ENCODE results near the gene CYS1. TPM values are rescaled to one million over a fixed set of nuclear protein-coding genes. Genes with fewer than 3 reads are reported as not detected.

Gene CYS1
- polyA plus RNA-seq, 1 donor from 2014 or later: not detected

DNA sequence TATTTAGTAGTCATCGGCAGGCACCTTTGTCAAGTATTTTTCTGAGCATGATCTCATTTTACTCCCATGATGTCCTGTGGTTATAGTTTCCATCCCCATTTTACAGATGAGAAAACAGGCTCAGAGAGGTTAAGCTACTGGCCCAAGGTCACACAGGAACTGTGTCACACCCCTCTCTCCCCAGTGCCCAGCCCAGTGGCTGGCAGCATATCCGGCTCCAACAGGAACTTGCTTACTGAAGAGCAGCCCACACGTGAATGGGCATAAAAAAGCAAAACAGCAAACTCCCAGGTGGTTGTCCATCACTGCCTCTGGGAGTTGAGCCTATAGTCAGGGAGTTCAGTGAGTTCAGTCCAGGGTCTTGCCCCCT lies 45.2 kb downstream of the CYS1 start:
- H3K27me3 ChIP-seq (ENCODE audit: insufficient read depth, low read depth, low read length): no peaks in the 10 kb centered on the region
- H3K36me3 ChIP-seq (ENCODE audit: insufficient read depth, low read length): no peaks in the 10 kb centered on the region
- H4K20me1 ChIP-seq (ENCODE audit: insufficient read depth): no peaks in the 10 kb centered on the region
- no peaks in the 10 kb centered on the region for H3F3A ChIP-seq (ENCODE audit: insufficient read depth, low read length, poor library complexity, severe bottlenecking)
- no peak overlapping the region for H3K4me3 ChIP-seq (ENCODE audit: low read length)
- H2AFZ ChIP-seq (ENCODE audit: low read depth, low read length): no peak overlapping the region
- H3K9me2 ChIP-seq (ENCODE audit: insufficient read depth, low read length): no peaks in the 10 kb centered on the region
- no peaks in the 10 kb centered on the region for H3K9me3 ChIP-seq (ENCODE audit: low read length)
- H3K27ac ChIP-seq (ENCODE audit: low read length): no peak overlapping the region
- H3K4me2 ChIP-seq (ENCODE audit: low read length): no peak overlapping the region
- H3K9ac ChIP-seq (ENCODE audit: low read length): no peak overlapping the region
- TF ChIP-seq, protein P1, sequence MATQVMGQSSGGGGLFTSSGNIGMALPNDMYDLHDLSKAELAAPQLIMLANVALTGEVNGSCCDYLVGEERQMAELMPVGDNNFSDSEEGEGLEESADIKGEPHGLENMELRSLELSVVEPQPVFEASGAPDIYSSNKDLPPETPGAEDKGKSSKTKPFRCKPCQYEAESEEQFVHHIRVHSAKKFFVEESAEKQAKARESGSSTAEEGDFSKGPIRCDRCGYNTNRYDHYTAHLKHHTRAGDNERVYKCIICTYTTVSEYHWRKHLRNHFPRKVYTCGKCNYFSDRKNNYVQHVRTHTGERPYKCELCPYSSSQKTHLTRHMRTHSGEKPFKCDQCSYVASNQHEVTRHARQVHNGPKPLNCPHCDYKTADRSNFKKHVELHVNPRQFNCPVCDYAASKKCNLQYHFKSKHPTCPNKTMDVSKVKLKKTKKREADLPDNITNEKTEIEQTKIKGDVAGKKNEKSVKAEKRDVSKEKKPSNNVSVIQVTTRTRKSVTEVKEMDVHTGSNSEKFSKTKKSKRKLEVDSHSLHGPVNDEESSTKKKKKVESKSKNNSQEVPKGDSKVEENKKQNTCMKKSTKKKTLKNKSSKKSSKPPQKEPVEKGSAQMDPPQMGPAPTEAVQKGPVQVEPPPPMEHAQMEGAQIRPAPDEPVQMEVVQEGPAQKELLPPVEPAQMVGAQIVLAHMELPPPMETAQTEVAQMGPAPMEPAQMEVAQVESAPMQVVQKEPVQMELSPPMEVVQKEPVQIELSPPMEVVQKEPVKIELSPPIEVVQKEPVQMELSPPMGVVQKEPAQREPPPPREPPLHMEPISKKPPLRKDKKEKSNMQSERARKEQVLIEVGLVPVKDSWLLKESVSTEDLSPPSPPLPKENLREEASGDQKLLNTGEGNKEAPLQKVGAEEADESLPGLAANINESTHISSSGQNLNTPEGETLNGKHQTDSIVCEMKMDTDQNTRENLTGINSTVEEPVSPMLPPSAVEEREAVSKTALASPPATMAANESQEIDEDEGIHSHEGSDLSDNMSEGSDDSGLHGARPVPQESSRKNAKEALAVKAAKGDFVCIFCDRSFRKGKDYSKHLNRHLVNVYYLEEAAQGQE (IDR thresholded peaks at IDR 0.05; ENCODE audit: borderline replicate concordance): no peak
- TF ChIP-seq POLR2AphosphoS5 (IDR thresholded peaks at IDR 0.05): no peak
- TF ChIP-seq SMC3 (conservative IDR thresholded peaks at IDR 0.05; ENCODE audit: poor library complexity): no peak
- no peak for TF ChIP-seq TAF1 (IDR thresholded peaks at IDR 0.05; ENCODE audit: low read depth)
- TF ChIP-seq RAD21 (conservative IDR thresholded peaks at IDR 0.05): no peak
- TF ChIP-seq MXI1 (conservative IDR thresholded peaks at IDR 0.05; ENCODE audit: poor library complexity, severe bottlenecking): no peak
- no peak for TF ChIP-seq EP300 (conservative IDR thresholded peaks at IDR 0.05; ENCODE audit: poor library complexity, severe bottlenecking)
- no peak for TF ChIP-seq EZH2 (IDR thresholded peaks at IDR 0.05; ENCODE audit: borderline replicate concordance, insufficient read depth, low read length, poor library complexity, severe bottlenecking)
- TF ChIP-seq, protein P2, sequence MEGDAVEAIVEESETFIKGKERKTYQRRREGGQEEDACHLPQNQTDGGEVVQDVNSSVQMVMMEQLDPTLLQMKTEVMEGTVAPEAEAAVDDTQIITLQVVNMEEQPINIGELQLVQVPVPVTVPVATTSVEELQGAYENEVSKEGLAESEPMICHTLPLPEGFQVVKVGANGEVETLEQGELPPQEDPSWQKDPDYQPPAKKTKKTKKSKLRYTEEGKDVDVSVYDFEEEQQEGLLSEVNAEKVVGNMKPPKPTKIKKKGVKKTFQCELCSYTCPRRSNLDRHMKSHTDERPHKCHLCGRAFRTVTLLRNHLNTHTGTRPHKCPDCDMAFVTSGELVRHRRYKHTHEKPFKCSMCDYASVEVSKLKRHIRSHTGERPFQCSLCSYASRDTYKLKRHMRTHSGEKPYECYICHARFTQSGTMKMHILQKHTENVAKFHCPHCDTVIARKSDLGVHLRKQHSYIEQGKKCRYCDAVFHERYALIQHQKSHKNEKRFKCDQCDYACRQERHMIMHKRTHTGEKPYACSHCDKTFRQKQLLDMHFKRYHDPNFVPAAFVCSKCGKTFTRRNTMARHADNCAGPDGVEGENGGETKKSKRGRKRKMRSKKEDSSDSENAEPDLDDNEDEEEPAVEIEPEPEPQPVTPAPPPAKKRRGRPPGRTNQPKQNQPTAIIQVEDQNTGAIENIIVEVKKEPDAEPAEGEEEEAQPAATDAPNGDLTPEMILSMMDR (IDR thresholded peaks at IDR 0.05; ENCODE audit: poor library complexity, severe bottlenecking): no peak
- no peaks in the 10 kb centered on the region for H3K79me2 ChIP-seq (replicated peaks; ENCODE audit: insufficient read depth, low read length)

DNA sequence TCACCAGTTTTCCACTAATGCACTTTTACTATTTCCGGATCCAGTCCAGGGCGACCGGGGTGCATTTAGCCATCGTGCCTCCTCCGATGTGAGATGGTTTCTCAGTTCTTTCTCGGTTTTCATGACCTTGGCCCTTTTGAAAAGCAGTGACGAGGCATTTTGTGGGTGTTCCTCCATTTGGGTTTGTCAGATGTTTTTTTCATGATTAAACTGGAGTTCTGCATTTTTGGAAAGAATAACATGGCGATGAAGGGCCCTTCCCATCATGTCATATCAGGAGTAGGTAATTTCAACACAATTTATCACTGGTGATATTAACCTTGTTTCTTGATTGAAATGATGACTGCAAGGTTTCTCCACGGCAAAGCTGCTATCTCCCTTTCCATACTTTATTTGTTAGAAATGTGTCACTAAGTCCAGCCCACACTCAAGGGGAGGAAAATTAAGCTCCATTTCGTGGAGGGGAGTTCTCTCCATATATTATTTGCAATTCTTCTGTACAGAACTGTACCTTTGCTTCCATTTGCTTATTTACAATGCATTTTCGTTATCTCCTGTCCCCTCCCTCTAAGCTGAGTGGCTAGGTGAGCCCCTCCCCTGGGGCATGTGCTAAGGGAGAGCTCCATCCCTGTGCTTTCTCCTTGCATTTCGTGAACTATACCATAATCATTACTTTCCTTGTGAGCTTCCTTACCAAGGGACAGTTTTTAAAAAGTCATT lies 45.7 kb downstream of the CYS1 start:
- TF ChIP-seq, protein P1 (IDR thresholded peaks at IDR 0.05; ENCODE audit: borderline replicate concordance): no peak
- TF ChIP-seq RAD21 (conservative IDR thresholded peaks at IDR 0.05) (no peak), POLR2AphosphoS5 (IDR thresholded peaks at IDR 0.05) (no peak), EP300 (conservative IDR thresholded peaks at IDR 0.05; ENCODE audit: poor library complexity, severe bottlenecking) (no peak), EZH2 (IDR thresholded peaks at IDR 0.05; ENCODE audit: borderline replicate concordance, insufficient read depth, low read length, poor library complexity, severe bottlenecking) (no peak), TAF1 (IDR thresholded peaks at IDR 0.05; ENCODE audit: low read depth) (no peak), SMC3 (conservative IDR thresholded peaks at IDR 0.05; ENCODE audit: poor library complexity) (no peak), MXI1 (conservative IDR thresholded peaks at IDR 0.05; ENCODE audit: poor library complexity, severe bottlenecking) (no peak)
- Histone ChIP-seq H3K79me2 (replicated peaks; ENCODE audit: insufficient read depth, low read length) (no peaks in the 10 kb centered on the region), H2AFZ (ENCODE audit: low read depth, low read length) (no peak overlapping the region), H4K20me1 (ENCODE audit: insufficient read depth) (no peaks in the 10 kb centered on the region), H3K36me3 (ENCODE audit: insufficient read depth, low read length) (no peaks in the 10 kb centered on the region), H3K9me2 (ENCODE audit: insufficient read depth, low read length) (no peaks in the 10 kb centered on the region), H3F3A (ENCODE audit: insufficient read depth, low read length, poor library complexity, severe bottlenecking) (no peaks in the 10 kb centered on the region), H3K9me3 (ENCODE audit: low read length) (no peaks in the 10 kb centered on the region), H3K4me2 (ENCODE audit: low read length) (no peak overlapping the region), H3K27ac (ENCODE audit: low read length) (no peak overlapping the region), H3K4me3 (ENCODE audit: low read length) (no peak overlapping the region), H3K27me3 (ENCODE audit: insufficient read depth, low read depth, low read length) (no peaks in the 10 kb centered on the region), H3K9ac (ENCODE audit: low read length) (no peak overlapping the region)

All from neural cell (in vitro differentiated cells).